ENCODE results near the gene SUN1.

The SUN1 gene

GRCh38 chr7:923108-924041 is 91.1 kb downstream of the SUN1 start:
- no peak for TF ChIP-seq POLR2AphosphoS5 (IDR thresholded peaks at IDR 0.05; ENCODE audit: low read depth, low read length)
- peak in 1 of 2 experiments; percentile 25; a peak in 1 of 4 replicates for TF ChIP-seq REST (IDR thresholded peaks at IDR 0.05; ENCODE audit: insufficient read depth in 1 of 2, low read depth in 2 of 2, low read length in 2 of 2)
- peak; percentile 23 for TF ChIP-seq FOXP2 (optimal IDR thresholded peaks at IDR 0.05; ENCODE audit: borderline replicate concordance, extremely low read depth, extremely low read length, insufficient read depth)
- TF ChIP-seq TAF1 (IDR thresholded peaks at IDR 0.05; ENCODE audit: borderline replicate concordance, insufficient read depth, low read length), result no peak

All from PFSK-1 (cell line).